ENCODE data around the gene PNLIP. TPM values are rescaled to one million over a fixed set of nuclear protein-coding genes. Genes with fewer than 3 reads are reported as not detected.

Gene PNLIP
- total RNA-seq, 6 donors from 2014 or later = 1.7 to 3.3 TPM; not detected in 4

DNA sequence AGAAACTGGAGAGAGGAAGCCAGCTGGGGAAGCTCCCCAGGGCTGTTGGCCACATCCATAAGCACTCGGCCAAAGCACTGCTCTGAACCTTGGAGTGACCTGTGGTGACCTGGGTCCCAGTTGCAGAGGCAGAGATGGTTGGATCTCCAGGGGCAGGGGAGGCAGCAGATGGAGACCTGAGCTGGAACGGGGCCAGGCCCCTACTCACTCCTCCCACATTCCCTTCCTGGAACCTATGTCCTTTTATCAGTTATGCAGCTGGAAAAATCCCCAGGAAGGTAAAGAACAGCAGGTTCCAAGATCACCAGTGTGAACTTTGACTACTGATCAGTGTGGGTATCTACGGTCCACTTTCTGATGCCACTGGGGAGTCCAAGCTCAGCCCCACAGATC, 65.4 kb downstream of the PNLIP start:
- 78 to 82% methylated on average over 2 to 3 of the region's 3 CpGs for WGBS, 2 donors
- TF ChIP-seq, protein P1, sequence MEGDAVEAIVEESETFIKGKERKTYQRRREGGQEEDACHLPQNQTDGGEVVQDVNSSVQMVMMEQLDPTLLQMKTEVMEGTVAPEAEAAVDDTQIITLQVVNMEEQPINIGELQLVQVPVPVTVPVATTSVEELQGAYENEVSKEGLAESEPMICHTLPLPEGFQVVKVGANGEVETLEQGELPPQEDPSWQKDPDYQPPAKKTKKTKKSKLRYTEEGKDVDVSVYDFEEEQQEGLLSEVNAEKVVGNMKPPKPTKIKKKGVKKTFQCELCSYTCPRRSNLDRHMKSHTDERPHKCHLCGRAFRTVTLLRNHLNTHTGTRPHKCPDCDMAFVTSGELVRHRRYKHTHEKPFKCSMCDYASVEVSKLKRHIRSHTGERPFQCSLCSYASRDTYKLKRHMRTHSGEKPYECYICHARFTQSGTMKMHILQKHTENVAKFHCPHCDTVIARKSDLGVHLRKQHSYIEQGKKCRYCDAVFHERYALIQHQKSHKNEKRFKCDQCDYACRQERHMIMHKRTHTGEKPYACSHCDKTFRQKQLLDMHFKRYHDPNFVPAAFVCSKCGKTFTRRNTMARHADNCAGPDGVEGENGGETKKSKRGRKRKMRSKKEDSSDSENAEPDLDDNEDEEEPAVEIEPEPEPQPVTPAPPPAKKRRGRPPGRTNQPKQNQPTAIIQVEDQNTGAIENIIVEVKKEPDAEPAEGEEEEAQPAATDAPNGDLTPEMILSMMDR (IDR thresholded peaks at IDR 0.05) = no peak
- no peak for TF ChIP-seq EP300 (IDR thresholded peaks at IDR 0.05)
- no peak for TF ChIP-seq POLR2A (IDR thresholded peaks at IDR 0.05)
- no peak for TF ChIP-seq POLR2AphosphoS5 (IDR thresholded peaks at IDR 0.05)
- H3K9me3 ChIP-seq = no peaks in the 10 kb centered on the region
- no peak for DNase-seq
- H3K4me3 ChIP-seq = no peak overlapping the region
- no peak overlapping the region for H3K27ac ChIP-seq
- no peak for ATAC-seq (ENCODE audit: low FRiP score in 2 of 2)
- peaks cover 0 to 8% (median 0%) of the 10 kb centered on the region in 4 donors for H3K4me1 ChIP-seq
- H3K36me3 ChIP-seq = no peaks in the 10 kb centered on the region
- no peaks in the 10 kb centered on the region for H3K27me3 ChIP-seq

DNA sequence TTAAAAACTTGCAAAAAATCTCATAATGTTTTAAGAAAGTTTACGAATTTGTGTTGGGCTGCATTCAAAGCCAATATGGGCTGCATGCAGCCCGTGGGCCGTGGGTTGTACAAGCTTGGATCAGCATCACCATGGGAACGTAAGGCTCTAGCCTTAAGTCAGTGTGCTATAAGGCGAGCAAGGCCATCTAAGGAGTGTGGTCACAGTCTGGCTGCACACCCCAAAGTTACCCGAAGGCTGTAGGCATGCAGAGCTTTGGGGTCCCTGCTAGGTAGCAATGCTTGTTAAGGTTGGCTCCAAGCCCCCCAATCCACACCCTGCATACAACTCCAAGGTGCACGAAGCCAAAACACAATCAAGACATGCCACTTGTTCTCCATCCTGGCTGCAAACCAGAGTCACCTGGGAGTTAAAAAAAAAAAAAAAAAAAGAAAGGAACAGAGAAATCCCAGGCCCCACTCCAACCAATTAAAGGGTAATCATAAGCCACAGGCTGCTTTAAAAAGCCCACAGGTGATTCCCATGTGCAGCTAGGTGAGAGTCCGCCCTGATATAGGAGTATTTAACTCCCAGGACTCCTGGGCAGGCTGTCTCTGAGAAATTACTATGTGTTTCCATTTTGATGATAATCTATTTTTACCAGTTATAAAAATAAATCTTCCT, 66.5 kb downstream of the PNLIP start:
- 86 to 89% methylated on average over 8 of the region's 8 CpGs for WGBS, 2 donors
- ATAC-seq (ENCODE audit: low FRiP score in 2 of 2) (no peak), DNase-seq (no peak)
- TF ChIP-seq EP300 (IDR thresholded peaks at IDR 0.05) (no peak), POLR2AphosphoS5 (IDR thresholded peaks at IDR 0.05) (no peak), POLR2A (IDR thresholded peaks at IDR 0.05) (no peak)
- Histone ChIP-seq H3K27ac (no peak overlapping the region), H3K36me3 (no peaks in the 10 kb centered on the region), H3K9me3 (no peaks in the 10 kb centered on the region), H3K4me3 (no peak overlapping the region), H3K4me1 (peaks cover 0 to 8% (median 0%) of the 10 kb centered on the region in 4 donors), H3K27me3 (no peaks in the 10 kb centered on the region)

DNA sequence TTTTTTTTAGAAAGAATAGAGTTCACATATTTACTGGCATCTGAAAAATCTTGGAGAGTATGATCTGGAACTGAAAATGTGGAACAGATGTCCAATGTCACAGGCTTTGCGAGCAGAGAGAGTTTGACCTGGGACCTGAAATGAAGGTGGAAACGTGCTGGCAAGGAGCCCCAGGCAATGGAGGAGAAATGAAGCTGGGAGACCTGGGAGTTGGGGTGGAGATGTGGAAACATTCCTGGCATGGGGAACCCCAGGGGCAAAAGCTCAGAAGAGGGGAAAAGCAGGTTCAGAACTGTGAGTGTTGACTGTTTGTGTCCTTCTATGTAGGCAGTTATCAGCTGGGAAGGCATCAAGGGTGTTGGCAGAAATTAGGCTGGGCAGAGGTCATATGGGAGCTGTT, 67.7 kb downstream of the PNLIP start:
- Histone ChIP-seq H3K4me1 (peaks cover 0 to 8% (median 0%) of the 10 kb centered on the region in 4 donors), H3K36me3 (no peaks in the 10 kb centered on the region), H3K9me3 (no peaks in the 10 kb centered on the region), H3K27ac (no peak overlapping the region), H3K27me3 (no peaks in the 10 kb centered on the region), H3K4me3 (no peak overlapping the region)
- 76 to 80% methylated on average over 2 of the region's 2 CpGs for WGBS, 2 donors
- TF ChIP-seq POLR2AphosphoS5 (IDR thresholded peaks at IDR 0.05) (no peak), EP300 (IDR thresholded peaks at IDR 0.05) (no peak), POLR2A (IDR thresholded peaks at IDR 0.05) (no peak)
- TF ChIP-seq, protein P1 (IDR thresholded peaks at IDR 0.05) = no peak
- ATAC-seq (ENCODE audit: low FRiP score in 2 of 2) = no peak
- DNase-seq = no peak

DNA sequence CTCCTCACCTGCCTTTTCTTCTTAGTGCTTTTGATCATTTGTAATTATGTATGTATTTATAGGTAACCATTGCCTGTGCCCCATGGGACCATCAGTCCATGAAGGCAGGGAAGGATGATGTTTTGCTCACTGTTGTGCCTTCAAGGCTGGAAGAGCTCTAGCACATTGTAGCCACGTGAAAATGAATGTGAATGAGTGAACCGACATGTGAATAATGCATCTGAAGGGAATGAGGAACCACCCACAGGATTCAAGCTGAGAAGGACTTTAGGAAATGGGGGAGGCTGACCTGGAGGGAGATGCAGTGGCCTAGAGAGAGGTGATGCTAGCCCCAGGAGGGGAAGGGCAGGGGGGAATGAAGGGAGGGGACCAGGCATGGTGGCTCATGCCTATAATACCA, 69.1 kb downstream of the PNLIP start:
- H3K27me3 ChIP-seq = no peaks in the 10 kb centered on the region
- 46 to 56% methylated on average over 2 of the region's 2 CpGs for WGBS, 2 donors
- H3K27ac ChIP-seq = no peak overlapping the region
- H3K9me3 ChIP-seq = no peaks in the 10 kb centered on the region
- DNase-seq (no peak), ATAC-seq (ENCODE audit: low FRiP score in 2 of 2) (no peak)
- TF ChIP-seq, protein P1 (IDR thresholded peaks at IDR 0.05) = no peak
- TF ChIP-seq POLR2AphosphoS5 (IDR thresholded peaks at IDR 0.05) (no peak), EP300 (IDR thresholded peaks at IDR 0.05) (no peak), POLR2A (IDR thresholded peaks at IDR 0.05) (no peak)
- H3K4me3 ChIP-seq = no peak overlapping the region
- peaks cover 0 to under 1% (median 0%) of the 10 kb centered on the region in 4 donors for H3K4me1 ChIP-seq
- no peaks in the 10 kb centered on the region for H3K36me3 ChIP-seq

DNA sequence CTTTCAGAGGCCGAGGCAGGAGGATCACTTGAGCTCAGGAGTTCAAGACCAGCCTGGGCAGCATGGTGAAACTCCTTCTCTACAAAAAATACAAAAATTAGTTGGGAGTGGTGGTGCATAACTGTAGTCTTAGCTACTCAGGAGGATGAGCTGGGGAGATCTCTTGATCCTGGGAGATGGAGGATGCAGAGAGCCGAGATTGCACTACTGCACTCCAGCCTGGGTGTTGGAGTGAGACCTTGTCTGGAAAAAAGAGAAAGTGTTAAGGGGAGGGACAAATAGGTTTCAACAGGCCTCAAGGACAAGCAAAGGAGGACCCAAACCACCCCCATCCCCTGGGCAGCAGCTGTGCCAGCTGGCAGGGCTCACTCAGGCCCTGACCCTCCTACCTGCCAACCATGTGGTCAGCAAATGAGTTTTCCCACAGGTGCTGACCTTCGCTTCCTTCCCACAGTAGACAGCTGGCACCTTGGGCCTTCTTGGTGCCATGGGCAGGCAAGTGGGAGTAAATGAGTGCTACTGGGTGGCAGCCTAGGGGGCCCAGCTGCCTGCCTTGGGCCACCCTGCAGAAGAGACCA, 69.6 kb downstream of the PNLIP start:
- no peak overlapping the region for H3K4me3 ChIP-seq
- no peak for DNase-seq
- WGBS, 2 donors = 82 to 91% methylated on average over 2 to 3 of the region's 3 CpGs

More for the DNA sequence above, 69.6 kb downstream of the PNLIP start:
- no peaks in the 10 kb centered on the region for H3K36me3 ChIP-seq
- no peaks in the 10 kb centered on the region for H3K9me3 ChIP-seq
- no peaks in the 10 kb centered on the region for H3K4me1 ChIP-seq
- TF ChIP-seq POLR2AphosphoS5 (IDR thresholded peaks at IDR 0.05) (no peak), EP300 (IDR thresholded peaks at IDR 0.05) (no peak), POLR2A (IDR thresholded peaks at IDR 0.05) (no peak)
- TF ChIP-seq, protein P1 (IDR thresholded peaks at IDR 0.05) = no peak
- H3K27ac ChIP-seq = no peak overlapping the region
- H3K27me3 ChIP-seq = no peaks in the 10 kb centered on the region
- no peak for ATAC-seq (ENCODE audit: low FRiP score in 2 of 2)

Small RNA genes lying within 50 kb of the gene (small RNA-seq; reads per million reads assigned to genes)
- 0 reads per million in 4 donors for gene RNU6-1090P

Other genes starting within 250 kb of the PNLIP start
- not detected for gene CCDC172, start 221.5 kb upstream of the PNLIP start, total RNA-seq
- under 1 TPM in 2 of 6 donors, not detected in 4; 0.20 to 0.22 TPM for gene PNLIPRP3, start 118.1 kb upstream of the PNLIP start, total RNA-seq
- gene PNLIPRP1, start 45.0 kb downstream of the PNLIP start, total RNA-seq = 1 to 10 TPM in 1 of 6 donors, under 1 TPM in 1, not detected in 4; 0.66 to 1.7 TPM
- gene PNLIPRP2, start 75.0 kb downstream of the PNLIP start, total RNA-seq = under 1 TPM in 2 of 6 donors, not detected in 4; 0.49 to 0.88 TPM
- 10 to 100 TPM in 2 of 6 donors, 1 to 10 TPM in 4; 4.2 to 11.6 (median 6.1) TPM for gene HSPA12A, start 196.6 kb downstream of the PNLIP start, total RNA-seq